ENCODE results near the gene LCP2. TPM values are rescaled to one million over a fixed set of nuclear protein-coding genes. Genes with fewer than 3 reads are reported as not detected.

The LCP2 gene
- total RNA-seq, 4 donors from 2014 or later = 3.9 to 17.9 (median 12.6) TPM

- TF ChIP-seq POLR2A (IDR thresholded peaks at IDR 0.05) (no peak), CTCF (IDR thresholded peaks at IDR 0.05) (no peak)
- DNase-seq = no peak
- 79 to 82% methylated on average over 4 to 5 of the region's 6 CpGs for WGBS, 2 donors
- H3K27me3 ChIP-seq = no peaks in the 10 kb centered on the region
- H3K36me3 ChIP-seq = no peaks in the 10 kb centered on the region
- no peaks in the 10 kb centered on the region for H3K9me3 ChIP-seq
- no peak overlapping the region for H3K27ac ChIP-seq
- H3K4me1 ChIP-seq = peaks cover 4 to 30% (median 7%) of the 10 kb centered on the region in 3 donors
- H3K4me3 ChIP-seq = no peak overlapping the region
- intact Hi-C loops (cut with DNase I) = no loop called here
Measured at GRCh38 chr5:170336065-170336464, 38.5 kb upstream of the LCP2 start.

- intact Hi-C loops (cut with DNase I) = no loop called here
- H3K27ac ChIP-seq = peak overlapping the region in 1 of 4 donors; percentile 57
- DNase-seq = no peak
- TF ChIP-seq CTCF (IDR thresholded peaks at IDR 0.05) (no peak), POLR2A (IDR thresholded peaks at IDR 0.05) (no peak)
- H3K9me3 ChIP-seq = no peaks in the 10 kb centered on the region
- no peaks in the 10 kb centered on the region for H3K36me3 ChIP-seq
- H3K4me3 ChIP-seq = no peak overlapping the region
- no peaks in the 10 kb centered on the region for H3K27me3 ChIP-seq
- 52 to 72% methylated on average over 4 to 5 of the region's 5 CpGs for WGBS, 2 donors
- peaks cover 4 to 40% (median 11%) of the 10 kb centered on the region in 3 donors for H3K4me1 ChIP-seq
Measured at GRCh38 chr5:170334626-170335025, 37.0 kb upstream of the LCP2 start.

- H3K27ac ChIP-seq = peak overlapping the region in 2 of 4 donors; percentile 44 to 57
- H3K9me3 ChIP-seq = no peaks in the 10 kb centered on the region
- intact Hi-C loops (cut with DNase I) = no loop called here
- no peaks in the 10 kb centered on the region for H3K27me3 ChIP-seq
- no peak for TF ChIP-seq CTCF (IDR thresholded peaks at IDR 0.05)
- no peak for TF ChIP-seq POLR2A (IDR thresholded peaks at IDR 0.05)
- no peak for DNase-seq
- no peaks in the 10 kb centered on the region for H3K36me3 ChIP-seq
- WGBS, 2 donors = 55 to 59% methylated on average over 9 to 11 of the region's 11 CpGs
- no peak overlapping the region for H3K4me3 ChIP-seq
- peaks cover 4 to 40% (median 11%) of the 10 kb centered on the region in 3 donors for H3K4me1 ChIP-seq
Measured at GRCh38 chr5:170333161-170333910, 35.8 kb upstream of the LCP2 start.

GRCh38 chr5:170332058-170332457, 34.5 kb upstream of the LCP2 start:
- no peaks in the 10 kb centered on the region for H3K27me3 ChIP-seq
- WGBS, 2 donors = 77 to 90% methylated on average over 4 to 5 of the region's 5 CpGs
- intact Hi-C loops (cut with DNase I) = no loop called here
- peak overlapping the region in 3 of 4 donors; percentile 73 to 87 (median 77) for H3K27ac ChIP-seq
- no peaks in the 10 kb centered on the region for H3K9me3 ChIP-seq
- H3K36me3 ChIP-seq = no peaks in the 10 kb centered on the region
- H3K4me1 ChIP-seq = peaks cover 4 to 40% (median 11%) of the 10 kb centered on the region in 3 donors
- no peak for TF ChIP-seq POLR2A (IDR thresholded peaks at IDR 0.05)
- no peak overlapping the region for H3K4me3 ChIP-seq
- DNase-seq = no peak

- no peak for TF ChIP-seq CTCF (IDR thresholded peaks at IDR 0.05)
- no peak for TF ChIP-seq POLR2A (IDR thresholded peaks at IDR 0.05)
- Histone ChIP-seq H3K27ac (peak overlapping the region; percentile 59 to 83 (median 66)), H3K36me3 (no peaks in the 10 kb centered on the region), H3K4me3 (peak overlapping the region in 1 of 4 donors; percentile 21), H3K4me1 (peaks cover 4 to 40% (median 11%) of the 10 kb centered on the region in 3 donors), H3K9me3 (no peaks in the 10 kb centered on the region), H3K27me3 (no peaks in the 10 kb centered on the region)
- intact Hi-C loops (cut with DNase I) = no loop called here
- no peak for DNase-seq
- 49 to 66% methylated on average over 8 to 11 of the region's 11 CpGs for WGBS, 2 donors
Measured at GRCh38 chr5:170330568-170331054, 33.0 kb upstream of the LCP2 start.

Measured in esophagus squamous epithelium (tissue), 5 donors.